Aorta (tissue), 5 donors: ENCODE measurements around the gene ACR. TPM values are rescaled to one million over a fixed set of nuclear protein-coding genes. Genes with fewer than 3 reads are reported as not detected.
A peak's percentile ranks its signal among the peaks of the same experiment; 100 is the strongest.
"Not testable (repeated sequence)": the region's sequence is repeated elsewhere in the genome, so short reads cannot be mapped to it uniquely, and the experiment has no call there.

ENCODE experiments used
- ATAC-seq: fragments of 200-7000 bp; cut with Tn5 transposase; one replicate; pipeline ENCODE4 v1.9.1; 2022; ENCODE audit warnings: moderate library complexity; ENCODE audit not compliant: low FRiP score
- DNase-seq, 2 donors: peaks; one replicate each; pipeline ENCODE4 v3.0.0-alpha.2; 2020
- H3K27ac ChIP-seq, 2 donors: one replicate each; pipeline ENCODE4 v1.5.1; 2013; ENCODE audit warnings: low read length in 2 of 2, mild to moderate bottlenecking in 2 of 2, moderate library complexity in 2 of 2, control low read depth in 1 of 2, inconsistent platforms in 1 of 2, low read depth in 1 of 2
- H3K27me3 ChIP-seq, 2 donors: one replicate each; pipeline ENCODE4 v1.6.1; 2013; ENCODE audit warnings: control low read depth in 1 of 2, low read length in 1 of 2, mild to moderate bottlenecking in 1 of 2, moderate library complexity in 1 of 2; ENCODE audit not compliant: insufficient read depth in 2 of 2, control insufficient read depth in 1 of 2
- H3K36me3 ChIP-seq, 2 donors: one replicate each; pipeline ENCODE4 v1.6.1; 2013; ENCODE audit warnings: control low read depth in 1 of 2, low read length in 1 of 2, mild to moderate bottlenecking in 1 of 2; ENCODE audit not compliant: insufficient read depth in 2 of 2, control insufficient read depth in 1 of 2
- H3K4me1 ChIP-seq, 2 donors: one replicate each; pipeline ENCODE4 v1.6.1; 2013; ENCODE audit warnings: low read length in 2 of 2, control low read depth in 1 of 2, mild to moderate bottlenecking in 1 of 2, moderate library complexity in 1 of 2; ENCODE audit not compliant: insufficient read depth in 2 of 2, control insufficient read depth in 1 of 2
- H3K4me3 ChIP-seq, 2 donors: one replicate each; pipeline ENCODE4 v1.5.1; 2013; ENCODE audit warnings: low read length in 2 of 2, control low read depth in 1 of 2, mild to moderate bottlenecking in 1 of 2
- H3K9me3 ChIP-seq: one replicate; pipeline ENCODE4 v1.6.1; 2013; ENCODE audit warnings: mild to moderate bottlenecking, low read length; ENCODE audit not compliant: control insufficient read depth
- WGBS, 2 donors: extraction: QIAGEN DNeasy Blood & Tissue Kit; methylation state at CpG; one replicate each; pipeline ENCODE4 v1.1.7; 2013; 5-methylcytosine and 5-hydroxymethylcytosine counted together
- intact Hi-C, 2 donors: fragments of 100-400 bp; cut with DNase I; formaldehyde crosslinking; loops; one replicate each; pipeline versions ENCODE4 v1.14.2 to v1.15.0; 2022
- polyA plus RNA-seq, 2 donors: library from polyadenylated mRNA; stranded (reverse); fragments of 200-250 nt; gene quantifications; one replicate each; pipeline ENCODE4 v1.2.3, GENCODE V29; 2013
- total RNA-seq, 2 donors: library from RNA; stranded (reverse); fragmentation: NEBNext Ultra II Directional; extraction: Animal tissue kit (Norgen Biotek cat#: 25700); gene quantifications; one replicate each; pipeline ENCODE4 v1.2.1, GENCODE V29; 2021
- donor health status: healthy with polysubstance abuse.
- donor health status: Bipolar disorder and iron deficiency.
- donor health status: DM: no; HTN: no; CAD: no.
- donor health status: DM: no; HTN: no; CAD: no.
- donor health status: DM: yes; HTN: yes; CAD: no.

ACR gene
- total and polyA plus RNA-seq, 4 donors = 1.6 to 1.8 TPM; not detected in 2

- H3K4me1 ChIP-seq, intact Hi-C loops, DNase-seq, H3K9me3 ChIP-seq, H3K4me3 ChIP-seq, ATAC-seq, H3K27ac ChIP-seq, H3K27me3 ChIP-seq, H3K36me3 ChIP-seq: not testable (repeated sequence)
- 47 to 52% methylated on average over 8 to 9 of the region's 10 CpGs for WGBS, 2 donors
Observed at GRCh38 chr22:50759597-50760341, 21.8 kb downstream of the ACR start.

GRCh38 chr22:50761829-50762228, 23.8 kb downstream of the ACR start:
- intact Hi-C loops, H3K9me3 ChIP-seq: not testable (repeated sequence)

GRCh38 chr22:50764288-50764687, 26.3 kb downstream of the ACR start:
- H3K4me1 ChIP-seq, H3K27me3 ChIP-seq, H3K4me3 ChIP-seq, H3K9me3 ChIP-seq, H3K27ac ChIP-seq, intact Hi-C loops, ATAC-seq, H3K36me3 ChIP-seq, DNase-seq: not testable (repeated sequence)
- 53 to 58% methylated on average over 3 of the region's 3 CpGs for WGBS, 2 donors

More at GRCh38 chr22:50761829-50762228, 23.8 kb downstream of the ACR start:
- WGBS, 2 donors = 88 to 93% methylated on average over 2 of the region's 2 CpGs
- H3K4me1 ChIP-seq, H3K27me3 ChIP-seq, H3K4me3 ChIP-seq, DNase-seq, ATAC-seq, H3K36me3 ChIP-seq, H3K27ac ChIP-seq: not testable (repeated sequence)

- 29 to 34% methylated on average over 12 of the region's 12 CpGs for WGBS, 2 donors
- H3K36me3 ChIP-seq, H3K27me3 ChIP-seq, H3K27ac ChIP-seq, intact Hi-C loops, H3K4me1 ChIP-seq, H3K4me3 ChIP-seq, H3K9me3 ChIP-seq: not testable (repeated sequence)
- DNase-seq (peak; percentile 34 to 63), ATAC-seq (peak; percentile 37)
Observed at GRCh38 chr22:50775132-50775531, 37.1 kb downstream of the ACR start.

GRCh38 chr22:50777631-50778030, 39.6 kb downstream of the ACR start:
- DNase-seq, H3K4me3 ChIP-seq, H3K4me1 ChIP-seq, H3K27me3 ChIP-seq, ATAC-seq, H3K9me3 ChIP-seq, H3K27ac ChIP-seq, intact Hi-C loops, H3K36me3 ChIP-seq: not testable (repeated sequence)
- 78 to 84% methylated on average over 4 to 5 of the region's 5 CpGs for WGBS, 2 donors

- 91 to 92% methylated on average over 4 of the region's 4 CpGs for WGBS, 2 donors
- H3K4me1 ChIP-seq, ATAC-seq, DNase-seq, intact Hi-C loops, H3K4me3 ChIP-seq, H3K36me3 ChIP-seq, H3K9me3 ChIP-seq, H3K27me3 ChIP-seq, H3K27ac ChIP-seq: not testable (repeated sequence)
Observed at GRCh38 chr22:50780244-50780643, 42.2 kb downstream of the ACR start.

GRCh38 chr22:50782253-50782652, 44.2 kb downstream of the ACR start:
- WGBS, 2 donors = 86 to 88% methylated on average over 2 of the region's 3 CpGs
- H3K27ac ChIP-seq, H3K36me3 ChIP-seq, H3K27me3 ChIP-seq, ATAC-seq, H3K4me3 ChIP-seq, H3K4me1 ChIP-seq, DNase-seq, intact Hi-C loops, H3K9me3 ChIP-seq: not testable (repeated sequence)

GRCh38 chr22:50783033-50783879, 45.3 kb downstream of the ACR start, which contains the start of gene RABL2B:
Gene RABL2B (minus strand): TSS chr22:50783636. CDS start chr22:50782294, 1,342 bp downstream.
- H3K36me3 ChIP-seq, H3K27me3 ChIP-seq, intact Hi-C loops, H3K27ac ChIP-seq, H3K4me1 ChIP-seq, H3K9me3 ChIP-seq: not testable (repeated sequence)
- ATAC-seq (peak; percentile 99), DNase-seq (peak; percentile 92 to 97)
- H3K4me3 ChIP-seq = peak within 1 kb of the TSS in 1 of 2 donors; percentile 20
- WGBS, 2 donors = 0 to 1% methylated on average over 36 to 63 of the region's 77 CpGs
